22Rv1 (cell line): ENCODE results near the gene MZB1.
A peak's percentile ranks its signal among the peaks of the same experiment; 100 is the strongest.

Experiments
- H3K27ac ChIP-seq: fragments of 450-650 bp; 2 replicates; pipeline ENCODE4 v1.5.1; 2017
- ZFX ChIP-seq: fragments of 450-650 bp; IDR thresholded peaks from 2 replicates; pipeline ENCODE4 v1.6.1; 2017; ENCODE audit warnings: antibody characterized with exemption, borderline replicate concordance
- TF ChIP-seq, protein P1 (sequence below): fragments of 450-650 bp; IDR thresholded peaks from 2 replicates; pipeline ENCODE4 v1.5.1; 2017; ENCODE audit warnings: mild to moderate bottlenecking

The MZB1 gene

DNA sequence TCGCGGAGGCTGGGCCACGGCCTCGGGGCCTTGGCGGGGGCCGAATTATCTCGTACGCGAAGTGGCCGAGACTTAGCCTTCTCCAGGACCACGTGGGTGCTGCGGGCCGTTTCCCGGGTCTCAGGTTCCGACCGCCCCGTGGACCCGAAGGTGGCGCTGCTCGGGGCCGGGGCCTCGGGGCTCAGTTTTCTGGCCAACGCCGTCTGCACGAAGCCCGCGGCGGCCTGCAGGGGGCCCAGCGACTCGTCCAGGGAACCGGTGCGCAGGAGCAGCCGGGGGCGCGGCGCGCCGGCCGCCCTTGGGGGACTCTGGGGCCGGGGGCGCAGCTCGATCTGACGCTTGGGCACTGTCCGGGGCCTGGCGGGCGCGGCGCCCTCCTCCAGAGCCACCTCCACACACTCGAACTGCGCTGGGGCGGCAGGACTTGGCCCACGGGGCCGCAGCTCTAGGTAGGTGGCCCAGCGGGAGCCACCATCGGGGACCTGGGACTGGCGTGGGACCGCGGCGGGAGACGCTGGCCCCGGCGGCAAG, 4.5 kb upstream of the MZB1 start:
- TF ChIP-seq ZFX: no peak
- TF ChIP-seq, protein P1, sequence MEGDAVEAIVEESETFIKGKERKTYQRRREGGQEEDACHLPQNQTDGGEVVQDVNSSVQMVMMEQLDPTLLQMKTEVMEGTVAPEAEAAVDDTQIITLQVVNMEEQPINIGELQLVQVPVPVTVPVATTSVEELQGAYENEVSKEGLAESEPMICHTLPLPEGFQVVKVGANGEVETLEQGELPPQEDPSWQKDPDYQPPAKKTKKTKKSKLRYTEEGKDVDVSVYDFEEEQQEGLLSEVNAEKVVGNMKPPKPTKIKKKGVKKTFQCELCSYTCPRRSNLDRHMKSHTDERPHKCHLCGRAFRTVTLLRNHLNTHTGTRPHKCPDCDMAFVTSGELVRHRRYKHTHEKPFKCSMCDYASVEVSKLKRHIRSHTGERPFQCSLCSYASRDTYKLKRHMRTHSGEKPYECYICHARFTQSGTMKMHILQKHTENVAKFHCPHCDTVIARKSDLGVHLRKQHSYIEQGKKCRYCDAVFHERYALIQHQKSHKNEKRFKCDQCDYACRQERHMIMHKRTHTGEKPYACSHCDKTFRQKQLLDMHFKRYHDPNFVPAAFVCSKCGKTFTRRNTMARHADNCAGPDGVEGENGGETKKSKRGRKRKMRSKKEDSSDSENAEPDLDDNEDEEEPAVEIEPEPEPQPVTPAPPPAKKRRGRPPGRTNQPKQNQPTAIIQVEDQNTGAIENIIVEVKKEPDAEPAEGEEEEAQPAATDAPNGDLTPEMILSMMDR: no peak
- H3K27ac ChIP-seq: no peak overlapping the region

DNA sequence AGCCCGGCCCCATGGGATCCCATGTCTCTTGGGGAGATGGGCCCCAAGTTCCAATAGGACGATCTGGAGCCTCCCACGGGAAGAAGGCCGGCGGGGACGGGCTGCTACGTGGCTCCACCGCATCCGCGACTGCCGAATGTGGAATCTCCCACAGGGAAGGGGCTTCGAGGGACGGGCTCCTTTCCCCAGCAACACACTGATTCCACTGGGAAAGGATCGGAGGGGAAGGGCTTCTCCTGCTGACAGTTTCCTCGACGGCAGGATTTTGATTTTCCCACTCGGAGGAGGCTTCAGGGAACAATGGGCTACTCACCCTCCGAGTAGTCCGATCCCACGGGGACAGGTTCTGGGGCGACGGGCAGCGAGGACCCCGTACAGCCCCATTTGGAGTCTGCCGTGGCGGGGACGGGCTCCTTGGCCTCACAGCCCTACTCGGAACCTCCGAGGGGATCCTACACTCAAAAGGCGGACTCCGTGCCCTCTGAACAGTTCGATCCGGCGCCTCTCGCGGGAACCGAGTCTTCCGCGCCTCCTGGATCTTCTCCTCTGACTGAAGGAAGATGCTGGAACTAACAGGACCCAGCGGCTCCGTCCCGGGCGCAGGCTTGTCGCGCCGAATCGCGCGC, 3.9 kb upstream of the MZB1 start:
- no peak overlapping the region for H3K27ac ChIP-seq
- TF ChIP-seq, protein P1: no peak
- TF ChIP-seq ZFX: no peak

DNA sequence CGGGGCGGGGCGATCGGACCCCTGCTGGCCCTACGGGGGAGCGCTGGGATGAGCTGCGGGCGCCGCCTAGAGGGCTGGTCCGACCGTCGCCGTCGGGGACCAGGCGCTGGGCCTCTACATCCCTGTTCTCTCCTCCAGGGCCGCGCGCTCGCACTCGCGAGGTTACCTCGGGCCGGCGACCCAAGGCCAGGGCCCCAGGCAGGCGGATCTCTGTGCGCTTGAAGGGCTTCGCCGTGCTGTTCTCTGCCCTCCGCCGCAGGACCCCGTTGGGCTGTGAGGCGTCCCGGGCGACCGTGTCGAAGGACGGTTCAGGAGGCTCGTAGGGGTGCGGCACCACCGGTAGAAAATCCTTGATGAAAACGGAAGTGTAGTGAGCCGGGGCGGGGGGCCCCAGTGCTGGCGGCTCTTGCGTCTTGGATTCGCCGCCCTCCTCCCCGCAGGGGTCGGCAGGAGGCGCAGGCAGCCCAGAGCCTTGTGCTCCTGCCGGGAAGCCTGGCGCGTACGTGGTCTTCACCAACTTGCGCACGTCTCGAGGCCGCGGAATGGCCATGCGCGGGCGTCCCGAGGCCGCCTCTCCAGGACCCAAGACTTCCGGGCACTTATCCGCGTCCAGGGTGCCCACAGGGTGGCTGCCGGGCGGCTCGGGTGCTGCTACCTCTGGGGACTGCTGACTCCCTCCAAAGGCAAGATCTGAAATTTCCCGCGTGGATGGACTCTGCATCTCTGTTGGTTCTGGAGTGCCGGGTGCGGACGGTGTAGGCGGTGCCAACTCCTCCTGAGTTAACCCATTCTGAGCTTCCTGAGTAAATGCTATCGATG, 3.2 kb upstream of the MZB1 start:
- no peak overlapping the region for H3K27ac ChIP-seq
- no peak for TF ChIP-seq ZFX
- TF ChIP-seq, protein P1: no peak

DNA sequence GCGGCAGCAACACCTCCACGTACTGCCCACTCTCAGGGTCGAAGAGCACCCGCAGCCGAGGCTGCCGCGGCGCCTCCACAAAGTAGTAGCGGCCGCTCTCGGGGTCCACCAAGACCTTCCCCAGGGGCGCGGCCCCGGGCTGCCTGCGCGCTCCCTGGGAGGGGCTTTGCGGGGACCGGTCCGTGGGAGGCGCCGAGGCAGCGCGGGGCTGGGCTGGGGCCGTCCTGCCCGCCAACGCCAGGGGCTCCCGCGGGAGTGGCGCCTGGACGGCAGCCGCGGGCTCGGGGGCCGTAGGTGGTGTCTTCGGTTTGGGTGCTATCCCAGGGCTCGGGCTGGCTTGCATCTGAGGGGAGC, 2.6 kb upstream of the MZB1 start:
- H3K27ac ChIP-seq: no peak overlapping the region
- TF ChIP-seq, protein P1: no peak
- no peak for TF ChIP-seq ZFX

DNA sequence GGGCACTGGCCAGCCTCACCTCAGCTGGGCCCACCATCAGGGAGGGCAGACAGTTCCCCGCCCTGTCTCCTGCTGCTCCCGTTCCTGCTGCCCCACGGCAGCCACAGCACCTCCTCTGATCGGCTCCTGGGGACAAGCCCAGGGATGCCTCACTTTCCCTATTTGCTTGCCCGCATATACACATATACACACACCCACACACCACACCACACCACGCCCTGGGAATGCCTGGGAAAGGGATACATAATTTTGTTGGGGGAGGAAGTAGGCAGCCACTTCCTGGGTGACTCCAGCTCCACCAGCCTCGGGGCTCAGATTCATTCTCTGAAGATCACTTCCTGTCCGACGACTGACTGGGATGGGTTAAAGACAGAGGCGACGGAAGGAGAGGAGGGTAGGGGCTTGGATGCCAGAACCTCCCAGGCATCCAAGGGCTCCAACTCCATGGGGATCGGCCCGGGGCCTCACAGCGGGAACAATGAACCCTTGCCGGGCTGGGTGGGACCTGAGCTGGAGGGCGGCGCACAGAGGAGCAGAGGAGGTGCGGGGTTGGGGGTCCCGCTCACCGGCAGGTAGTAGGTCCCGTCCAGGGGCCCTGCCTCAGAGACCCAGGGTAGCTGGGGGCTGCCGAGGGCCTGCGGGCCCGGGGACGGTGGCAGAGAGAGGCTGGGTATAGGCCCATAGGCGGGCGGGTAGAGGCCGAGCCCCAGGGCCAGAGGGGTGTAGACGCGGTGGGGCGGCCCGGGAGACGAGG, 2.0 kb upstream of the MZB1 start:
- 0 out of 2 replicates have a peak overlapping the region, but pooled peaks have one; percentile 7 for H3K27ac ChIP-seq
- TF ChIP-seq ZFX: no peak
- TF ChIP-seq, protein P1: no peak

DNA sequence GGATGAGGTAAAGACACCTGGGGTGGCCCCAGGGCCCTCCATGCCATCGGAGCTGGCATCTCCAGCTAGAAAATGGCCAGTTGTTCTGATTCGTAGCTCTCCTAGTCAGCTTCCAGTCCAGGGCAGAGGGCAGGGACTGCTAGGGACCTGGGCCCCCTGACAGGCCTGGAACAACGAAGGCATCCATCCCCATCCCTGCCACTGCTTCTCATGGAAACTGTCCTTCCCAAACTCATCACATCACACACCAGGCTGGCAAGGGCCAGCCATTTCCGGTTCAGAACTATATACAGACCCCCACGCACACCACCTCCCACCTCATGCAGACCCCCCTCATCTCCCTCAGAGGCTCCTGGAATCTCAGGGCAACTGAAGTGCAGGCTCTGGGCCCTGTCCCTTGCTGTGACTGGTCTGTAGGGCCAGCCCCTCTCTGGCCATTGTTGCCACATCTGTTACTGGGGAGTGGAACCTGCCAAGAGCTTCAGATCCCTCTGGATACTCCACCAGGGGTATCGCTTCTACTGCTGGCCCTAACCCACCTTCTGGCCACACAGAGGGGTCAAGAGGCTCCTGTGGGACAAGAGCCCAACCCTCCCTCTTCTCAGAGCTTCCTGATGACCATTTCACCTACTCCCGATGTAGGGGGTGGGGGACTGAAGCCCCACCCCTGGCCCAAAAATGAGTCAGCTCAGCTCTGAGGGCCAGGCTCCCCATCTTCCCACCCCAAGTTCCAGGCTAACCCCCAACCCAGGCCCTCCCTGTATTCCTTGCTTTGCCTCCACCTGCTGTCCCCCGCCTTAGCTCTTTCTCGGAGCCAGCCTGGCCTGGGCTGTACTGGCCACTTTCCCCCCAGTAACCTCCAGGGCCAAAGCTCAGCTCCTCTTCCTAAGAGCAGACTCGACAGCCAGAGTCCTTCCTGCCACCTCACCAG, 1.2 kb upstream of the MZB1 start:
- peak overlapping the region; percentile 96; the same call in 1 of the 2 replicates for H3K27ac ChIP-seq
- TF ChIP-seq ZFX: no peak
- TF ChIP-seq, protein P1: no peak
